Neuronal stem cell (in vitro differentiated cells): ENCODE data around the gene NRARP.

Experiments used
- DNase-seq: peaks from one replicate; pipeline ENCODE4 v3.0.0-alpha.2; 2013; ENCODE audit warnings: low spot score
- H2AFZ ChIP-seq: one replicate; pipeline ENCODE4 v1.6.1; 2013; ENCODE audit warnings: mild to moderate bottlenecking, low read length, inconsistent platforms
- H2AK5ac ChIP-seq: 2 replicates; pipeline ENCODE4 v1.6.1; 2013; ENCODE audit warnings: low read depth, mild to moderate bottlenecking, inconsistent platforms, low read length, moderate library complexity, mixed read lengths
- H2BK120ac ChIP-seq: 2 replicates; pipeline ENCODE4 v1.6.1; 2013; ENCODE audit warnings: low read depth, mild to moderate bottlenecking, inconsistent platforms, low read length, moderate library complexity, mixed read lengths
- H2BK12ac ChIP-seq: one replicate; pipeline ENCODE4 v1.6.1; 2013; ENCODE audit warnings: low read length, inconsistent platforms
- H2BK15ac ChIP-seq: 2 replicates; pipeline ENCODE4 v1.6.1; 2013; ENCODE audit warnings: mild to moderate bottlenecking, low read length, inconsistent platforms, mixed read lengths
- H2BK5ac ChIP-seq: one replicate; pipeline ENCODE4 v1.6.1; 2013; ENCODE audit warnings: inconsistent platforms, mild to moderate bottlenecking, low read length, moderate library complexity
- H3K14ac ChIP-seq: one replicate; pipeline ENCODE4 v1.6.1; 2013; ENCODE audit warnings: low read length, inconsistent platforms
- H3K18ac ChIP-seq: 2 replicates; pipeline ENCODE4 v1.6.1; 2013; ENCODE audit warnings: low read length, inconsistent platforms
- H3K23ac ChIP-seq: 2 replicates; pipeline ENCODE4 v1.6.1; 2013; ENCODE audit warnings: low read depth, mild to moderate bottlenecking, mixed read lengths, low read length, inconsistent platforms; ENCODE audit not compliant: poor library complexity
- H3K27ac ChIP-seq: replicated peaks from 3 replicates; pipeline ENCODE4 v1.5.1; 2013; ENCODE audit warnings: low read length, inconsistent platforms
- H3K27me3 ChIP-seq, 3 experiments: 2 replicates each; pipeline ENCODE4 v1.6.1; 2013; ENCODE audit warnings: low read length in 3 of 3, mild to moderate bottlenecking in 2 of 3, inconsistent platforms in 1 of 3, low read depth in 1 of 3, mixed read lengths in 1 of 3, moderate library complexity in 1 of 3; ENCODE audit not compliant: control insufficient read depth in 3 of 3, insufficient read depth in 3 of 3
- H3K36me3 ChIP-seq, 2 donors: replicated peaks in 1 of 2; 2 replicates each; pipeline ENCODE4 v1.6.1; 2013; ENCODE audit warnings: low read length in 2 of 2; ENCODE audit not compliant: control insufficient read depth in 2 of 2, insufficient read depth in 2 of 2
- H3K4ac ChIP-seq: 2 replicates; pipeline ENCODE4 v1.6.1; 2013; ENCODE audit warnings: inconsistent platforms, mild to moderate bottlenecking, low read length, moderate library complexity
- H3K4me1 ChIP-seq, 2 donors: 1 replicate in 1 of 2; 2 replicates in 1 of 2; pipeline ENCODE4 v1.6.1; 2013; ENCODE audit warnings: low read length in 2 of 2, low read depth in 1 of 2; ENCODE audit not compliant: control insufficient read depth in 2 of 2, insufficient read depth in 1 of 2
- H3K4me2 ChIP-seq: one replicate; pipeline ENCODE4 v1.6.1; 2013; ENCODE audit warnings: mild to moderate bottlenecking, low read length, inconsistent platforms; ENCODE audit not compliant: insufficient read depth, poor library complexity, severe bottlenecking
- H3K4me3 ChIP-seq, 2 donors: 2 replicates each; pipeline ENCODE4 v1.5.1; 2013; ENCODE audit warnings: low read length in 2 of 2, mild to moderate bottlenecking in 2 of 2, inconsistent platforms in 1 of 2, moderate library complexity in 1 of 2
- H3K79me1 ChIP-seq: one replicate; pipeline ENCODE4 v1.6.1; 2013; ENCODE audit warnings: low read depth, mild to moderate bottlenecking, inconsistent platforms, low read length, moderate library complexity
- H3K9ac ChIP-seq: one replicate; pipeline ENCODE4 v1.6.1; 2013; ENCODE audit warnings: mild to moderate bottlenecking, low read depth, low read length, inconsistent platforms; ENCODE audit not compliant: poor library complexity
- H3K9me3 ChIP-seq, 2 donors: replicated peaks in 1 of 2; 2 replicates each; pipeline versions ENCODE3 to v1.6.1; 2013; ENCODE audit warnings: low read length in 2 of 2, mild to moderate bottlenecking in 2 of 2, inconsistent platforms in 1 of 2, low read depth in 1 of 2, mixed read lengths in 1 of 2, moderate library complexity in 1 of 2; ENCODE audit not compliant: control insufficient read depth in 2 of 2, insufficient read depth in 1 of 2
- H4K8ac ChIP-seq: one replicate; pipeline ENCODE4 v1.6.1; 2013; ENCODE audit warnings: low read depth, mild to moderate bottlenecking, inconsistent platforms, low read length, moderate library complexity
- H4K91ac ChIP-seq: one replicate; pipeline ENCODE4 v1.6.1; 2013; ENCODE audit warnings: low read length, low read depth, mild to moderate bottlenecking, inconsistent platforms; ENCODE audit not compliant: poor library complexity
- WGBS, 2 donors: extraction: QIAGEN DNeasy Blood & Tissue Kit; methylation state at CpG; one replicate each; pipeline ENCODE4 v1.1.7; 2013; ENCODE audit warnings: missing lambda C conversion rate in 2 of 2, mixed read lengths in 1 of 2; ENCODE audit not compliant: insufficient read length in 2 of 2, insufficient replicate concordance in 1 of 2; ENCODE audit errors: extremely low coverage in 2 of 2; 5-methylcytosine and 5-hydroxymethylcytosine counted together

Gene NRARP

DNA sequence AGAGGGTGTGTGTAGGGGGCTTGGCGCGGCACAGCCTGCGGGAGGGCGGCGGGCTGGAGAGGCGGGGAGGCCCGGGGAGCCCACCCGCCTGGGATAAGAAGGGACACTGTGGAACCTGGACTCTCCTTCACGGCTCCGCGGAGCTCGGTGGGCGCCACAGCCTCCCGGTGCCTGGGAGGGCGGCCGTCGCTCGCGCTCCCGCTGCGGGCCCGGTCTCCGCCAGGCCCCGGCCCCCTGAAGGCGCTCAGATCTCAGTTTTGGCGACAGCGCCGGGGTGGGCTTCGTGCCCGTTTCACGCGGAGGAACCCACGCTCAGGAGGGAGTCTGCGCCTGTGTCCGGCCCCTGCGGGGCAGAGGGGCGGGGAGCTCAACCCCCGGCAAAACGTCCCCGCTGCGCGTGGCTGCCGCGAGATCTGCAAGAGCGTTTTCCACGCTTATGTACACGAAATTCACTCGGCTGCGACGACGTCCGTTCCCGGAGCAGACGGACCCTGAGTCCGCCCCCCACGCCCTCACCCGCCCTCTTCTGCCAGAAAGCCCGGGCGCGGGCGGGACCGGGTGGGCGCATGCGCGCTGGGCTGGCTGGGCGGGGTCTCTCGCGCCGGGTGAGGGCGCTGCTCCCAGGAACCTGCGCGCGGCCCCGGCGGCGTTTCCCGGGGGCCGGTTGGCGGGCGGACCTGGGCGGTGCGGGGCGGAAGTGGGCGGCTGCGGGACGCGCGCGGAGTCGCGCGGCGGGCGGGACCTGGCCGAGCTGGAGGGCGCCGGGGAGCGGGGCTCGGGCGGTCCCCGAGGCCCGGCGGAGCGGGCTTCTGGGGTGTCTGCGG lies 47.2 kb downstream of the NRARP start, which contains the start of gene NELFB:
Gene NELFB (plus strand): TSS at position 704 of the 824 bp plus-strand sequence.
- peak within 1 kb of the TSS; percentile 79 for H4K91ac ChIP-seq
- H3K9ac ChIP-seq, result peak within 1 kb of the TSS; percentile 97
- no peaks in the 10 kb centered on the region for H3K27me3 ChIP-seq
- H2BK12ac ChIP-seq, result peak within 1 kb of the TSS; percentile 66
- peak; percentile 91 for DNase-seq
- peak within 1 kb of the TSS; percentile 96 to 100 for H3K4me3 ChIP-seq
- peaks cover 19 to 48% of the 10 kb centered on the region in 2 donors for H3K4me1 ChIP-seq
- peaks cover 17 to 31% of the 10 kb centered on the region in 2 donors for H3K36me3 ChIP-seq
- peak within 1 kb of the TSS; percentile 70 for H3K23ac ChIP-seq
- H3K4ac ChIP-seq, result peak within 1 kb of the TSS; percentile 38
- H3K9me3 ChIP-seq, result no peaks in the 10 kb centered on the region
- H3K27ac ChIP-seq, result peak within 1 kb of the TSS; percentile 19
- H3K18ac ChIP-seq, result peak within 1 kb of the TSS; percentile 99
- peak within 1 kb of the TSS; percentile 96 for H2AFZ ChIP-seq
- H3K4me2 ChIP-seq, result peak within 1 kb of the TSS; percentile 85
- H4K8ac ChIP-seq, result peak within 1 kb of the TSS; percentile 29
- peak within 1 kb of the TSS; percentile 93 for H2BK5ac ChIP-seq
- H3K14ac ChIP-seq, result peak within 1 kb of the TSS; percentile 94
- H2AK5ac ChIP-seq, result peak within 1 kb of the TSS; percentile 85
- H2BK120ac ChIP-seq, result peak within 1 kb of the TSS; percentile 24
- peaks cover 12% of the 10 kb centered on the region for H3K79me1 ChIP-seq
- no CpG with 5 or more reads among the region's 105 CpGs for WGBS, 2 donors
- H2BK15ac ChIP-seq, result peak within 1 kb of the TSS; percentile 99

GRCh38 chr9:137253717-137254623 lies 48.1 kb downstream of the NRARP start:
- Histone ChIP-seq H2BK120ac (peak overlapping the region; percentile 6), H3K14ac (peak overlapping the region; percentile 94), H3K4me3 (peak overlapping the region; percentile 86 to 100), H3K4ac (peak overlapping the region; percentile 37), H4K91ac (peak overlapping the region; percentile 79), H3K79me1 (peaks cover 12% of the 10 kb centered on the region), H3K9me3 (no peaks in the 10 kb centered on the region), H2BK5ac (peak overlapping the region; percentile 93), H4K8ac (no peak overlapping the region), H3K36me3 (peaks cover 13 to 26% of the 10 kb centered on the region in 2 donors), H3K27me3 (no peaks in the 10 kb centered on the region), H3K23ac (peak overlapping the region; percentile 70), H3K18ac (peak overlapping the region; percentile 99), H2AK5ac (peak overlapping the region; percentile 85), H3K4me1 (peaks cover 19 to 48% of the 10 kb centered on the region in 2 donors), H2BK15ac (peak overlapping the region; percentile 99), H3K9ac (peak overlapping the region; percentile 94), H3K4me2 (peak overlapping the region; percentile 85), H2AFZ (peak overlapping the region; percentile 92), H2BK12ac (peak overlapping the region; percentile 66), H3K27ac (no peak overlapping the region)
- WGBS, 2 donors, result no CpG with 5 or more reads among the region's 21 CpGs
- DNase-seq, result no peak

- H3K18ac ChIP-seq, result peak overlapping the region; percentile 71
- peak overlapping the region; percentile 97 for H3K14ac ChIP-seq
- H4K8ac ChIP-seq, result peak overlapping the region; percentile 43
- H3K23ac ChIP-seq, result peak overlapping the region; percentile 65
- H3K36me3 ChIP-seq, result peaks cover 9 to 15% of the 10 kb centered on the region in 2 donors
- H3K4ac ChIP-seq, result no peak overlapping the region
- H4K91ac ChIP-seq, result no peak overlapping the region
- no peak overlapping the region for H3K4me3 ChIP-seq
- H2BK15ac ChIP-seq, result peak overlapping the region; percentile 99
- no peaks in the 10 kb centered on the region for H3K27me3 ChIP-seq
- peak overlapping the region; percentile 93 for H2BK5ac ChIP-seq
- H2BK12ac ChIP-seq, result no peak overlapping the region
- peaks cover 19 to 50% of the 10 kb centered on the region in 2 donors for H3K4me1 ChIP-seq
- H3K4me2 ChIP-seq, result no peak overlapping the region
- H3K79me1 ChIP-seq, result peaks cover 12% of the 10 kb centered on the region
- no peak for DNase-seq
- no peak overlapping the region for H3K9ac ChIP-seq
- H3K9me3 ChIP-seq, result no peaks in the 10 kb centered on the region
- H2BK120ac ChIP-seq, result no peak overlapping the region
- no CpG with 5 or more reads among the region's 35 CpGs for WGBS, 2 donors
- H2AFZ ChIP-seq, result no peak overlapping the region
- peak overlapping the region; percentile 85 for H2AK5ac ChIP-seq
- no peak overlapping the region for H3K27ac ChIP-seq
Measured at GRCh38 chr9:137252555-137253506, 49.2 kb downstream of the NRARP start.
